ENCODE data around the gene ZBTB16.

DNA sequence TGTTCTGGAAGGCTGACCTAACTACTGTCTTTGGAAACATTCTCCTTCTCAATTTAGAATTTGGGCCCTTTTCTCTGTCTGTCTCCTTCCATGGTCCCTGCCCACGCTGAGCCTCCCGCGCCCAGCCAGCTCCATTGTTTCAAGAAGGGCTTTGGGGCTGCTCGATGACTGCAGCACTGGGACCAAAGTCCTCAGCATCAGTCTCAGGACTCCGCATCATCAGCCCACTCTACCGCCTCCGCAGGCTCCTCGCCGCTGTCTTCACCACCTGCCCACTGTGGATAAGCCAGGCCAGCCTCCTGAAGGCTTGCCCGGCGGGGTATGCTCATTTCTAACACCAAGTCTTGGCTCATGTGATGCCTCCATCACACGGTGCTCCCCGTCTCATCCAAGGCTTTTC, 81.3 kb downstream of the ZBTB16 start:
- TF ChIP-seq, protein P1, sequence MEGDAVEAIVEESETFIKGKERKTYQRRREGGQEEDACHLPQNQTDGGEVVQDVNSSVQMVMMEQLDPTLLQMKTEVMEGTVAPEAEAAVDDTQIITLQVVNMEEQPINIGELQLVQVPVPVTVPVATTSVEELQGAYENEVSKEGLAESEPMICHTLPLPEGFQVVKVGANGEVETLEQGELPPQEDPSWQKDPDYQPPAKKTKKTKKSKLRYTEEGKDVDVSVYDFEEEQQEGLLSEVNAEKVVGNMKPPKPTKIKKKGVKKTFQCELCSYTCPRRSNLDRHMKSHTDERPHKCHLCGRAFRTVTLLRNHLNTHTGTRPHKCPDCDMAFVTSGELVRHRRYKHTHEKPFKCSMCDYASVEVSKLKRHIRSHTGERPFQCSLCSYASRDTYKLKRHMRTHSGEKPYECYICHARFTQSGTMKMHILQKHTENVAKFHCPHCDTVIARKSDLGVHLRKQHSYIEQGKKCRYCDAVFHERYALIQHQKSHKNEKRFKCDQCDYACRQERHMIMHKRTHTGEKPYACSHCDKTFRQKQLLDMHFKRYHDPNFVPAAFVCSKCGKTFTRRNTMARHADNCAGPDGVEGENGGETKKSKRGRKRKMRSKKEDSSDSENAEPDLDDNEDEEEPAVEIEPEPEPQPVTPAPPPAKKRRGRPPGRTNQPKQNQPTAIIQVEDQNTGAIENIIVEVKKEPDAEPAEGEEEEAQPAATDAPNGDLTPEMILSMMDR (tag by site-specific recombination; IDR thresholded peaks at IDR 0.05) = no peak
- TF ChIP-seq GLI4 (tag by site-specific recombination; IDR thresholded peaks at IDR 0.05) (no peak), TCF7L2 (IDR thresholded peaks at IDR 0.05; ENCODE audit: borderline replicate concordance, low read depth, low read length) (no peak), ZEB2 (tag by site-specific recombination; IDR thresholded peaks at IDR 0.05) (no peak), ZNF366 (tag by site-specific recombination; conservative IDR thresholded peaks at IDR 0.05) (no peak), ZSCAN16 (tag by site-specific recombination; IDR thresholded peaks at IDR 0.05) (no peak), ZNF776 (tag by site-specific recombination; IDR thresholded peaks at IDR 0.05; ENCODE audit: borderline replicate concordance) (no peak)
- TF ChIP-seq, protein P2, sequence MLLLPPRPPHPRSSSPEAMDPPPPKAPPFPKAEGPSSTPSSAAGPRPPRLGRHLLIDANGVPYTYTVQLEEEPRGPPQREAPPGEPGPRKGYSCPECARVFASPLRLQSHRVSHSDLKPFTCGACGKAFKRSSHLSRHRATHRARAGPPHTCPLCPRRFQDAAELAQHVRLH (tag by site-specific recombination; IDR thresholded peaks at IDR 0.05) = no peak

Measured in HEK293 (cell line).